Activated naive CD8-positive, alpha-beta T cell treated with anti-CD3 and anti-CD28 coated beads, Interleukin-2, amount 10 ng/mL, durations not matched to agents 7 days and 5 days (primary cell): ENCODE data around the gene PKMYT1. TPM values are rescaled to one million over a fixed set of nuclear protein-coding genes. Genes with fewer than 3 reads are reported as not detected.
"Not testable (repeated sequence)": the region's sequence is repeated elsewhere in the genome, so short reads cannot be mapped to it uniquely, and the experiment has no call there.

ENCODE experiments used
- ATAC-seq: fragments of 150-1000 bp; cut with Tn5 transposase; one replicate; pipeline ENCODE4 v1.10.0; 2021; ENCODE audit warnings: low read depth, moderate library complexity
- POLR2A ChIA-PET: fragments of 350-600 bp; sonication (Branson Sonifier 250); formaldehyde crosslinking; loops from one replicate; lab custom pipeline; 2021; ENCODE audit warnings: antibody characterized with exemption; lab: Charles Lee
- DNase-seq: peaks from one replicate; pipeline ENCODE4 v3.0.0; 2021
- H3K27ac Mint-ChIP-seq: one replicate; pipeline ENCODE4 v1.8.0; 2022; ENCODE audit warnings: mild to moderate bottlenecking, mixed read lengths
- H3K27me3 Mint-ChIP-seq: one replicate; pipeline ENCODE4 v1.8.0; 2022; ENCODE audit warnings: mild to moderate bottlenecking, moderate library complexity, mixed read lengths
- H3K36me3 Mint-ChIP-seq: one replicate; pipeline ENCODE4 v1.8.0; 2021; ENCODE audit warnings: mild to moderate bottlenecking, mixed read lengths
- H3K4me1 Mint-ChIP-seq: one replicate; pipeline ENCODE4 v1.8.0; 2021; ENCODE audit warnings: mixed read lengths
- H3K4me3 Mint-ChIP-seq: one replicate; pipeline ENCODE4 v1.8.0; 2022; ENCODE audit warnings: mild to moderate bottlenecking, moderate library complexity, mixed read lengths
- H3K9me3 Mint-ChIP-seq: one replicate; pipeline ENCODE4 v1.8.0; 2021; ENCODE audit warnings: mixed read lengths
- total RNA-seq, 2 experiments: library from RNA; stranded (reverse); gene quantifications; one replicate each; pipeline ENCODE4 v1.2.3, GENCODE V29; 2021

PKMYT1 gene
- total RNA-seq, 2 experiments from 2014 or later, result 106 to 116 TPM

GRCh38 chr16:2954656-2955381 is 25.4 kb downstream of the PKMYT1 start:
- DNase-seq (no peak), ATAC-seq (no peak)
- no peak overlapping the region for H3K27ac Mint-ChIP-seq
- no peaks in the 10 kb centered on the region for H3K9me3 Mint-ChIP-seq
- peaks cover 1% of the 10 kb centered on the region for H3K4me1 Mint-ChIP-seq
- POLR2A ChIA-PET, result no interaction called here
- H3K36me3 Mint-ChIP-seq, result no peaks in the 10 kb centered on the region
- peaks cover 4% of the 10 kb centered on the region for H3K27me3 Mint-ChIP-seq
- H3K4me3 Mint-ChIP-seq, result no peak overlapping the region

GRCh38 chr16:2953706-2954627 is 26.3 kb downstream of the PKMYT1 start:
- Mint-ChIP-seq H3K27ac (no peak overlapping the region), H3K9me3 (no peaks in the 10 kb centered on the region), H3K4me3 (no peak overlapping the region), H3K27me3 (peaks cover 4% of the 10 kb centered on the region), H3K4me1 (peaks cover 1% of the 10 kb centered on the region), H3K36me3 (no peaks in the 10 kb centered on the region)
- DNase-seq, result no peak
- no peak for ATAC-seq
- POLR2A ChIA-PET, result no interaction called here

- H3K9me3 Mint-ChIP-seq, result no peaks in the 10 kb centered on the region
- peaks cover 4% of the 10 kb centered on the region for H3K27me3 Mint-ChIP-seq
- H3K4me1 Mint-ChIP-seq, result peaks cover 3% of the 10 kb centered on the region
- POLR2A ChIA-PET, result interaction anchor here (0.7 to 1.3 kb wide), 2 partner anchors 18 to 903 kb away, joined by 3 read pairs; no protein-coding TSS in a partner anchor
- ATAC-seq (no peak), DNase-seq (no peak)
- no peak overlapping the region for H3K27ac Mint-ChIP-seq
- H3K4me3 Mint-ChIP-seq, result no peak overlapping the region
- peaks cover 2% of the 10 kb centered on the region for H3K36me3 Mint-ChIP-seq
Measured at GRCh38 chr16:2952679-2953078, 27.6 kb downstream of the PKMYT1 start.

GRCh38 chr16:2950773-2951172 is 29.5 kb downstream of the PKMYT1 start:
- ATAC-seq, result no peak
- Mint-ChIP-seq H3K27ac (no peak overlapping the region), H3K9me3 (no peaks in the 10 kb centered on the region), H3K4me1 (peaks cover 2% of the 10 kb centered on the region), H3K4me3 (no peak overlapping the region), H3K27me3 (no peaks in the 10 kb centered on the region), H3K36me3 (peaks cover 6% of the 10 kb centered on the region)
- DNase-seq, result no peak
- POLR2A ChIA-PET, result no interaction called here

GRCh38 chr16:2950353-2950724 is 29.9 kb downstream of the PKMYT1 start:
- POLR2A ChIA-PET, result no interaction called here
- no peak for ATAC-seq

GRCh38 chr16:2949705-2950352 is 30.4 kb downstream of the PKMYT1 start:
- no peak overlapping the region for H3K27ac Mint-ChIP-seq
- no peaks in the 10 kb centered on the region for H3K27me3 Mint-ChIP-seq
- H3K36me3 Mint-ChIP-seq, result peaks cover 6% of the 10 kb centered on the region
- H3K4me3 Mint-ChIP-seq, result no peak overlapping the region
- no peak for DNase-seq
- H3K9me3 Mint-ChIP-seq, result no peaks in the 10 kb centered on the region
- ATAC-seq, result no peak
- peaks cover 2% of the 10 kb centered on the region for H3K4me1 Mint-ChIP-seq
- POLR2A ChIA-PET, result no interaction called here

More at GRCh38 chr16:2950353-2950724, 29.9 kb downstream of the PKMYT1 start:
- Mint-ChIP-seq H3K27ac (no peak overlapping the region), H3K9me3 (no peaks in the 10 kb centered on the region), H3K4me1 (peaks cover 2% of the 10 kb centered on the region), H3K36me3 (peaks cover 6% of the 10 kb centered on the region), H3K27me3 (no peaks in the 10 kb centered on the region), H3K4me3 (no peak overlapping the region)
- DNase-seq, result no peak

GRCh38 chr16:2948807-2949704 is 31.2 kb downstream of the PKMYT1 start:
- Mint-ChIP-seq H3K27me3 (no peaks in the 10 kb centered on the region), H3K27ac (no peak overlapping the region), H3K9me3 (no peaks in the 10 kb centered on the region), H3K36me3 (peaks cover 6% of the 10 kb centered on the region), H3K4me3 (no peak overlapping the region), H3K4me1 (peaks cover 2% of the 10 kb centered on the region)
- no peak for DNase-seq
- POLR2A ChIA-PET, result interaction anchor here (1.1 kb wide), 1 partner anchor 29 kb away, joined by 3 read pairs; no protein-coding TSS in a partner anchor
- ATAC-seq, result no peak

GRCh38 chr16:2946649-2947048 is 33.6 kb downstream of the PKMYT1 start:
- no peaks in the 10 kb centered on the region for H3K9me3 Mint-ChIP-seq
- POLR2A ChIA-PET, result no interaction called here
- no peaks in the 10 kb centered on the region for H3K27me3 Mint-ChIP-seq
- H3K27ac Mint-ChIP-seq, result no peak overlapping the region
- no peak for ATAC-seq
- H3K4me3 Mint-ChIP-seq, result no peak overlapping the region
- H3K4me1 Mint-ChIP-seq, result peaks cover 2% of the 10 kb centered on the region
- peaks cover 8% of the 10 kb centered on the region for H3K36me3 Mint-ChIP-seq
- DNase-seq, result no peak

GRCh38 chr16:2943716-2944115 is 36.5 kb downstream of the PKMYT1 start:
- H3K4me1 Mint-ChIP-seq, H3K27ac Mint-ChIP-seq, DNase-seq, POLR2A ChIA-PET, H3K36me3 Mint-ChIP-seq, ATAC-seq, H3K27me3 Mint-ChIP-seq, H3K4me3 Mint-ChIP-seq, H3K9me3 Mint-ChIP-seq: not testable (repeated sequence)

GRCh38 chr16:2942045-2942444 is 38.2 kb downstream of the PKMYT1 start:
- Mint-ChIP-seq H3K27ac (no peak overlapping the region), H3K4me1 (no peaks in the 10 kb centered on the region), H3K27me3 (no peaks in the 10 kb centered on the region), H3K9me3 (no peaks in the 10 kb centered on the region), H3K4me3 (no peak overlapping the region), H3K36me3 (peaks cover 7% of the 10 kb centered on the region)
- POLR2A ChIA-PET, result no interaction called here
- ATAC-seq, result no peak
- no peak for DNase-seq

GRCh38 chr16:2939968-2940367 is 40.3 kb downstream of the PKMYT1 start:
- POLR2A ChIA-PET, result no interaction called here

GRCh38 chr16:2938206-2938605 is 42.0 kb downstream of the PKMYT1 start:
- H3K9me3 Mint-ChIP-seq, result no peaks in the 10 kb centered on the region
- H3K4me3 Mint-ChIP-seq, result no peak overlapping the region
- no peak overlapping the region for H3K27ac Mint-ChIP-seq
- H3K4me1 Mint-ChIP-seq, result peaks cover 2% of the 10 kb centered on the region
- H3K36me3 Mint-ChIP-seq, result peaks cover 6% of the 10 kb centered on the region
- ATAC-seq (no peak), DNase-seq (no peak)
- no peaks in the 10 kb centered on the region for H3K27me3 Mint-ChIP-seq
- POLR2A ChIA-PET, result no interaction called here

More at GRCh38 chr16:2939968-2940367, 40.3 kb downstream of the PKMYT1 start:
- ATAC-seq (no peak), DNase-seq (no peak)
- H3K9me3 Mint-ChIP-seq, result no peaks in the 10 kb centered on the region
- H3K4me3 Mint-ChIP-seq, result no peak overlapping the region
- no peak overlapping the region for H3K27ac Mint-ChIP-seq
- peaks cover 2% of the 10 kb centered on the region for H3K4me1 Mint-ChIP-seq
- H3K36me3 Mint-ChIP-seq, result peaks cover 4% of the 10 kb centered on the region
- no peaks in the 10 kb centered on the region for H3K27me3 Mint-ChIP-seq
